D721Med (cell line): ENCODE data around the gene TREM1.

Experiments used
- DNase-seq: peaks from one replicate; pipeline ENCODE4 v3.0.0; 2011; ENCODE audit warnings: low spot score; ENCODE audit not compliant: insufficient read length
- FAIRE-seq: peaks from 2 replicates; lab custom pipeline; 2011; peaks lifted over from hg19 to GRCh38; lab: Jason Lieb, UNC
- TF ChIP-seq, protein P1 (sequence below): IDR thresholded peaks from 2 replicates; pipeline ENCODE4 v1.5.1; 2012; ENCODE audit warnings: mild to moderate bottlenecking, control low read depth; ENCODE audit not compliant: insufficient read depth; ENCODE audit errors: missing control alignments

TREM1 gene

DNA sequence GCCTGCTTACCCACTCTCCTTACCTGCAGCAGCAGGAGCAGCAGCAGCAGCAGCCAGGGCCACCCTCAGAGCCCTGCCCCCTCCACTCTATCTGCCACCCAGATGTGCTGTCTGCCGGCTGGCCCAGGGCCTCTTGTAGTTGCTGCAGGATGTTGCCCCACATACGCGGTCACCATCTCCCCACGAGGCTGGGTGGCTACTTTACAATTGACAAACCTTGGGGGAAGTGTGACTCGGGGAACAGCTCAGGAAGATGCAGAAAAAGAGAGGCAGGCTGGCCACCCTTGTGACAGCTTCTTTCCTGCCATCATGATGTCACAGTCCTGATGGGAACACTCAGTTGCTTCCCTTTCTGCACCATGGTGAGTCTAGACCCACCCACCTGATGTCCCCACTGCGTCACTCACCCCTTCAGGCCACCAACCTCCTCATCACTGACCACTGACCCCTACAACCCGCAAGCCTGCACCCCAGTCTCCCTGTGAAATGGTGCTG, 14.5 kb downstream of the TREM1 start:
- FAIRE-seq: no peak
- no peak for DNase-seq
- TF ChIP-seq, protein P1, sequence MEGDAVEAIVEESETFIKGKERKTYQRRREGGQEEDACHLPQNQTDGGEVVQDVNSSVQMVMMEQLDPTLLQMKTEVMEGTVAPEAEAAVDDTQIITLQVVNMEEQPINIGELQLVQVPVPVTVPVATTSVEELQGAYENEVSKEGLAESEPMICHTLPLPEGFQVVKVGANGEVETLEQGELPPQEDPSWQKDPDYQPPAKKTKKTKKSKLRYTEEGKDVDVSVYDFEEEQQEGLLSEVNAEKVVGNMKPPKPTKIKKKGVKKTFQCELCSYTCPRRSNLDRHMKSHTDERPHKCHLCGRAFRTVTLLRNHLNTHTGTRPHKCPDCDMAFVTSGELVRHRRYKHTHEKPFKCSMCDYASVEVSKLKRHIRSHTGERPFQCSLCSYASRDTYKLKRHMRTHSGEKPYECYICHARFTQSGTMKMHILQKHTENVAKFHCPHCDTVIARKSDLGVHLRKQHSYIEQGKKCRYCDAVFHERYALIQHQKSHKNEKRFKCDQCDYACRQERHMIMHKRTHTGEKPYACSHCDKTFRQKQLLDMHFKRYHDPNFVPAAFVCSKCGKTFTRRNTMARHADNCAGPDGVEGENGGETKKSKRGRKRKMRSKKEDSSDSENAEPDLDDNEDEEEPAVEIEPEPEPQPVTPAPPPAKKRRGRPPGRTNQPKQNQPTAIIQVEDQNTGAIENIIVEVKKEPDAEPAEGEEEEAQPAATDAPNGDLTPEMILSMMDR: no peak

- no peak for FAIRE-seq
- DNase-seq: no peak
- TF ChIP-seq, protein P1: no peak
These were observed 16.8 kb downstream of the TREM1 start for GRCh38 chr6:41269716-41270115.

DNA sequence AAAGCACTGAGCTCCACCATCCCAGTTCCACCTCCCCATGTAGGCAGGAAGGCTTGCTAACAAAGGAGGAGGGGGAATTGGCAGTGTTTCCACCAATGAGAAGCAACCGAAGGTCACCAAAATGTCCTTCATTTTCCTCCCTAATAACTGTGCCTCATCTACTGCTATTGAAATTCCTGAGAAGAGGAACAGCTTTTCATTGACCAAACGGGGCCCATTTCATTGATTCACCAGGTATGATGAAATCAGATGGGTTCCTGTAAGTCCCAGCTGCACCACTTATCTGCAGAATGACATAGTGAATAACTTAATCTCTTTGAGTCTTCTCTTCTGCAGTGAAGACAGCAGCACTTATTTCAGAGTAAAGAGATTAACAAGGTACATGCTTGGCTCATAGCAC, 17.3 kb downstream of the TREM1 start:
- no peak for DNase-seq
- TF ChIP-seq, protein P1: no peak

GRCh38 chr6:41268478-41268877, 18.0 kb downstream of the TREM1 start:
- no peak for DNase-seq
- TF ChIP-seq, protein P1: no peak
- no peak for FAIRE-seq

More for the DNA sequence above, 17.3 kb downstream of the TREM1 start:
- no peak for FAIRE-seq

GRCh38 chr6:41266541-41266940, 19.9 kb downstream of the TREM1 start:
- FAIRE-seq (no peak), DNase-seq (no peak)
- TF ChIP-seq, protein P1: no peak

GRCh38 chr6:41263267-41263666, 23.2 kb downstream of the TREM1 start:
- FAIRE-seq: no peak
- DNase-seq: no peak
- TF ChIP-seq, protein P1: no peak

GRCh38 chr6:41262401-41262800, 24.1 kb downstream of the TREM1 start:
- FAIRE-seq: no peak
- no peak for DNase-seq
- TF ChIP-seq, protein P1: no peak
